WI38 (cell line): ENCODE measurements around the gene JAKMIP1.

Source experiments
- H3K4me3 ChIP-seq: 2 replicates; pipeline ENCODE4 v1.5.1; 2011; ENCODE audit warnings: low read depth, mild to moderate bottlenecking, control low read depth, low read length
- CTCF ChIP-seq: IDR thresholded peaks from 2 replicates; pipeline ENCODE4 v1.5.1; 2012; ENCODE audit warnings: low read depth, mild to moderate bottlenecking, control low read depth, low read length

The JAKMIP1 gene

GRCh38 chr4:6055436-6055835 lies 144.9 kb downstream of the JAKMIP1 start:
- no peak overlapping the region for H3K4me3 ChIP-seq
- no peak for TF ChIP-seq CTCF

- no peak overlapping the region for H3K4me3 ChIP-seq
- no peak for TF ChIP-seq CTCF
Measured at GRCh38 chr4:6055030-6055429, 145.3 kb downstream of the JAKMIP1 start.

- no peak overlapping the region for H3K4me3 ChIP-seq
- no peak for TF ChIP-seq CTCF
Measured at GRCh38 chr4:6054162-6054922, 146.0 kb downstream of the JAKMIP1 start.

GRCh38 chr4:6052679-6053078 lies 147.7 kb downstream of the JAKMIP1 start:
- no peak overlapping the region for H3K4me3 ChIP-seq
- TF ChIP-seq CTCF, result no peak

GRCh38 chr4:6050551-6050950 lies 149.8 kb downstream of the JAKMIP1 start:
- TF ChIP-seq CTCF, result no peak
- no peak overlapping the region for H3K4me3 ChIP-seq

GRCh38 chr4:6049985-6050384 lies 150.4 kb downstream of the JAKMIP1 start:
- H3K4me3 ChIP-seq, result no peak overlapping the region
- TF ChIP-seq CTCF, result no peak

- no peak overlapping the region for H3K4me3 ChIP-seq
- no peak for TF ChIP-seq CTCF
Measured at GRCh38 chr4:6049278-6049677, 151.1 kb downstream of the JAKMIP1 start.
